GM10266 (cell line): ENCODE data around the gene WDR74.

Source experiments
- DNase-seq: peaks from one replicate; pipeline ENCODE4 v3.0.0; 2012; ENCODE audit errors: extremely low spot score
- CTCF ChIP-seq: IDR thresholded peaks from 2 replicates; pipeline ENCODE4 v1.5.1; 2012; ENCODE audit warnings: mild to moderate bottlenecking, low read depth; ENCODE audit not compliant: control insufficient read depth, insufficient read depth; ENCODE audit errors: missing control alignments

Gene WDR74

GRCh38 chr11:62786318-62787004 is 52.9 kb downstream of the WDR74 start:
- TF ChIP-seq CTCF, result peak; percentile 98
- DNase-seq, result peak; percentile 92
